AG08396 (cell line): Measurements from ENCODE around the gene MYO16.
"Not testable (repeated sequence)": the region's sequence is repeated elsewhere in the genome, so short reads cannot be mapped to it uniquely, and the experiment has no call there.

Experiments
- DNase-seq: peaks from one replicate; pipeline ENCODE4 v3.0.0; 2012; ENCODE audit warnings: low spot score, mixed read lengths

The MYO16 gene

GRCh38 chr13:108895220-108895704, 265.9 kb downstream of the MYO16 start:
- DNase-seq = no peak

- no peak for DNase-seq
Measured at GRCh38 chr13:108897955-108898354, 268.5 kb downstream of the MYO16 start.

- no peak for DNase-seq
Measured at GRCh38 chr13:108902405-108903155, 273.2 kb downstream of the MYO16 start.

GRCh38 chr13:108903613-108904012, 274.2 kb downstream of the MYO16 start:
- no peak for DNase-seq

- DNase-seq = no peak
Measured at GRCh38 chr13:108911807-108912206, 282.4 kb downstream of the MYO16 start.

- not testable (repeated sequence) for DNase-seq
Measured at GRCh38 chr13:108913731-108914130, 284.3 kb downstream of the MYO16 start.

- no peak for DNase-seq
Measured at GRCh38 chr13:108915095-108915633, 285.8 kb downstream of the MYO16 start.

- DNase-seq = peak; percentile 79
Measured at GRCh38 chr13:108915634-108916512, 286.5 kb downstream of the MYO16 start.

GRCh38 chr13:108917581-108917980, 288.2 kb downstream of the MYO16 start:
- DNase-seq = no peak

- no peak for DNase-seq
Measured at GRCh38 chr13:108919036-108919907, 289.9 kb downstream of the MYO16 start.

- no peak for DNase-seq
Measured at GRCh38 chr13:108920137-108920536, 290.7 kb downstream of the MYO16 start.

GRCh38 chr13:108921238-108921637, 291.8 kb downstream of the MYO16 start:
- DNase-seq = no peak

GRCh38 chr13:108922108-108922507, 292.7 kb downstream of the MYO16 start:
- DNase-seq = no peak

- no peak for DNase-seq
Measured at GRCh38 chr13:108923386-108924047, 294.1 kb downstream of the MYO16 start.

- peak; percentile 39 for DNase-seq
Measured at GRCh38 chr13:108924134-108924533, 294.7 kb downstream of the MYO16 start.

GRCh38 chr13:108924541-108924940, 295.1 kb downstream of the MYO16 start:
- DNase-seq = no peak

- no peak for DNase-seq
Measured at GRCh38 chr13:108925070-108925469, 295.7 kb downstream of the MYO16 start.

- no peak for DNase-seq
Measured at GRCh38 chr13:108926862-108927261, 297.5 kb downstream of the MYO16 start.

- DNase-seq = no peak
Measured at GRCh38 chr13:108927615-108928014, 298.2 kb downstream of the MYO16 start.

- no peak for DNase-seq
Measured at GRCh38 chr13:108929532-108930206, 300.3 kb downstream of the MYO16 start.

GRCh38 chr13:108932196-108932595, 302.8 kb downstream of the MYO16 start:
- no peak for DNase-seq
